Endothelial cell of umbilical vein (primary cell): Measurements from ENCODE around the gene MAGI3. TPM values are rescaled to one million over a fixed set of nuclear protein-coding genes. Genes with fewer than 3 reads are reported as not detected.

Experiments
- BruUV-seq: library from RNA; stranded (reverse); fragments of 400-500 nt; replicated peaks from 2 replicates; lab custom pipeline; 2021; lab: Mats Ljungman, UMichigan
- CTCF ChIA-PET: fragments of 300-600, 350-600 bp; sonication (Branson Sonifier 250); formaldehyde crosslinking; loops from one replicate; lab custom pipeline; 2021; ENCODE audit warnings: antibody characterized with exemption, inconsistent platforms; lab: Charles Lee
- POLR2A ChIA-PET: fragments of 300-600, 350-600 bp; sonication (Branson Sonifier 250); formaldehyde crosslinking; loops from one replicate; lab custom pipeline; 2021; ENCODE audit warnings: antibody characterized with exemption, inconsistent platforms; lab: Charles Lee
- DNase-seq: peaks from one replicate; pipeline ENCODE4 v3.0.0-alpha.2; 2011; ENCODE audit warnings: low read depth, low spot score
- FAIRE-seq: peaks from 2 replicates; lab custom pipeline; 2011; peaks lifted over from hg19 to GRCh38; lab: Jason Lieb, UNC
- H2AFZ ChIP-seq: 2 replicates; pipeline ENCODE4 v1.6.0; 2012; ENCODE audit warnings: low read depth, low read length, control low read depth, inconsistent platforms
- H3K27ac ChIP-seq: 2 replicates; pipeline ENCODE4 v1.5.1; 2011; ENCODE audit warnings: low read depth, mild to moderate bottlenecking, control low read depth, low read length, moderate library complexity; ENCODE audit not compliant: insufficient read depth
- H3K27me3 ChIP-seq, 2 experiments: 2 replicates each; pipeline versions ENCODE4 v1.6.0 to v1.6.1; 2011; ENCODE audit warnings: low read length in 2 of 2, mixed read lengths in 1 of 2; ENCODE audit not compliant: control insufficient read depth in 2 of 2, insufficient read depth in 2 of 2
- H3K36me3 ChIP-seq, 2 experiments: 2 replicates in 1 of 2; 3 replicates in 1 of 2; pipeline ENCODE4 v1.5.1; 2011; ENCODE audit warnings: low read length in 2 of 2, mild to moderate bottlenecking in 1 of 2, moderate library complexity in 1 of 2; ENCODE audit not compliant: control insufficient read depth in 2 of 2, insufficient read depth in 2 of 2; ENCODE audit errors: extremely low read depth in 1 of 2
- H3K4me1 ChIP-seq: 3 replicates; pipeline ENCODE4 v1.5.1; 2011; ENCODE audit warnings: mild to moderate bottlenecking, low read length; ENCODE audit not compliant: control insufficient read depth, insufficient read depth; ENCODE audit errors: extremely low read depth
- H3K4me2 ChIP-seq: 2 replicates; pipeline ENCODE4 v1.6.1; 2011; ENCODE audit warnings: low read length, control low read depth, mixed read lengths; ENCODE audit not compliant: insufficient read depth
- H3K4me3 ChIP-seq, 3 experiments: fragments of 200-600 bp in 1 of 3; sonication (generic), shearing (Covaris generic) in 1 of 3; replicated peaks in 1 of 3; 2 replicates each; pipeline ENCODE4 v1.5.1; 2011 to 2016; ENCODE audit warnings: control low read depth in 3 of 3, low read length in 3 of 3, mild to moderate bottlenecking in 2 of 3, inconsistent platforms in 1 of 3, low read depth in 1 of 3, moderate library complexity in 1 of 3; ENCODE audit not compliant: insufficient read depth in 1 of 3
- H3K79me2 ChIP-seq: 2 replicates; pipeline ENCODE4 v1.6.0; 2012; ENCODE audit warnings: low read length, inconsistent platforms; ENCODE audit not compliant: control insufficient read depth, insufficient read depth
- H3K9ac ChIP-seq: replicated peaks from 2 replicates; pipeline ENCODE3; 2011; ENCODE audit warnings: low read length, control low read depth; ENCODE audit not compliant: insufficient read depth; ENCODE audit errors: extremely low read depth
- H3K9me1 ChIP-seq: replicated peaks from 3 replicates; pipeline ENCODE4 v1.6.0; 2011; ENCODE audit warnings: mild to moderate bottlenecking, low read length; ENCODE audit not compliant: control insufficient read depth, insufficient read depth; ENCODE audit errors: extremely low read depth
- H3K9me3 ChIP-seq: replicated peaks from 2 replicates; pipeline ENCODE4 v1.5.1; 2012; ENCODE audit warnings: low read length, inconsistent platforms; ENCODE audit not compliant: control insufficient read depth, insufficient read depth
- H4K20me1 ChIP-seq: replicated peaks from 2 replicates; pipeline ENCODE3; 2011; ENCODE audit warnings: mild to moderate bottlenecking, low read length; ENCODE audit not compliant: control insufficient read depth, insufficient read depth; ENCODE audit errors: extremely low read depth
- EZH2 ChIP-seq: IDR thresholded peaks from 2 replicates; pipeline ENCODE4 v1.6.1; 2012; ENCODE audit warnings: borderline replicate concordance, low read depth, mild to moderate bottlenecking, moderate library complexity, low read length, inconsistent platforms; ENCODE audit not compliant: severe bottlenecking
- FOS ChIP-seq: IDR thresholded peaks from 2 replicates; pipeline ENCODE4 v1.6.1; 2011; ENCODE audit warnings: mild to moderate bottlenecking, low read length, moderate library complexity, borderline replicate concordance; ENCODE audit not compliant: insufficient read depth
- GATA2 ChIP-seq: IDR thresholded peaks from 2 replicates; pipeline ENCODE4 v1.7.0; 2011; ENCODE audit warnings: low read depth, mild to moderate bottlenecking, moderate library complexity, mixed read lengths, low read length; ENCODE audit not compliant: insufficient read length, insufficient read depth
- JUN ChIP-seq: IDR thresholded peaks from 2 replicates; pipeline ENCODE4 v1.6.1; 2011; ENCODE audit warnings: borderline replicate concordance, low read depth; ENCODE audit not compliant: insufficient read length, insufficient read depth
- MYC ChIP-seq: IDR thresholded peaks from one replicate; pipeline ENCODE4 v1.6.1; 2011; ENCODE audit warnings: mild to moderate bottlenecking, low read depth, low read length
- POLR2A ChIP-seq: IDR thresholded peaks from 2 replicates; pipeline ENCODE4 v1.6.1; 2012; ENCODE audit warnings: low read depth, mild to moderate bottlenecking, control low read depth, low read length
- POLR2AphosphoS5 ChIP-seq: IDR thresholded peaks from 2 replicates; pipeline ENCODE4 v1.6.1; 2012; ENCODE audit warnings: low read depth, mild to moderate bottlenecking, control low read depth, low read length, moderate library complexity; ENCODE audit not compliant: insufficient read depth
- dilution Hi-C: fragments of 300-500 bp; cut with MboI; formaldehyde crosslinking; loops from one replicate; pipeline ENCODE4 v1.15.0; 2019; ENCODE audit warnings: low sequenced_read_pairs; ENCODE audit not compliant: extremely low pct_ligation_motif_present
- intact Hi-C: fragments of 100-400 bp; cut with micrococcal nuclease; formaldehyde crosslinking; loops from one replicate; pipeline ENCODE4 v1.10.0; 2022
- polyA plus RNA-seq, 4 experiments: library from polyadenylated mRNA; depleted of rRNA in 3 of 4; stranded (reverse) in 3 of 4; unstranded in 1 of 4; fragments of >200 nt; gene quantifications; 2 replicates each; pipeline versions ENCODE4 v1.2.1 to v1.2.3, GENCODE V29; 2011 to 2012; ENCODE audit warnings: missing spikeins in 1 of 4
- total RNA-seq: library from RNA; stranded (reverse); gene quantifications from 2 replicates; pipeline ENCODE4 v1.2.3, GENCODE V29; 2021
- TF ChIP-seq, protein P1 (sequence below), 2 donors: IDR thresholded peaks; 1 replicate in 1 of 2; 2 replicates in 1 of 2; pipeline ENCODE4 v1.5.1; 2011; ENCODE audit warnings: low read length in 2 of 2, mild to moderate bottlenecking in 2 of 2, moderate library complexity in 2 of 2, control low read depth in 1 of 2, inconsistent platforms in 1 of 2, low read depth in 1 of 2; ENCODE audit not compliant: insufficient read depth in 1 of 2; ENCODE audit errors: extremely low read depth in 1 of 2
- TF ChIP-seq, protein P2 (sequence below): IDR thresholded peaks from 2 replicates; pipeline ENCODE4 v1.6.1; 2011; ENCODE audit not compliant: insufficient read depth, insufficient read length

MAGI3 gene
- total and polyA plus RNA-seq, 2 donors (not counting 3 experiments of a cell fraction or from before 2014, with no cell fraction given), result 2.8 to 16.1 TPM

- intact Hi-C loops, result no loop called here
- H3K4me2 ChIP-seq, result no peak overlapping the region
- no peaks in the 10 kb centered on the region for H3K9me1 ChIP-seq
- dilution Hi-C loops, result no loop called here
- no peak overlapping the region for H3K4me3 ChIP-seq
- no peak overlapping the region for H3K27ac ChIP-seq
- TF ChIP-seq GATA2, result no peak
- TF ChIP-seq MYC, result no peak
- TF ChIP-seq, protein P1, sequence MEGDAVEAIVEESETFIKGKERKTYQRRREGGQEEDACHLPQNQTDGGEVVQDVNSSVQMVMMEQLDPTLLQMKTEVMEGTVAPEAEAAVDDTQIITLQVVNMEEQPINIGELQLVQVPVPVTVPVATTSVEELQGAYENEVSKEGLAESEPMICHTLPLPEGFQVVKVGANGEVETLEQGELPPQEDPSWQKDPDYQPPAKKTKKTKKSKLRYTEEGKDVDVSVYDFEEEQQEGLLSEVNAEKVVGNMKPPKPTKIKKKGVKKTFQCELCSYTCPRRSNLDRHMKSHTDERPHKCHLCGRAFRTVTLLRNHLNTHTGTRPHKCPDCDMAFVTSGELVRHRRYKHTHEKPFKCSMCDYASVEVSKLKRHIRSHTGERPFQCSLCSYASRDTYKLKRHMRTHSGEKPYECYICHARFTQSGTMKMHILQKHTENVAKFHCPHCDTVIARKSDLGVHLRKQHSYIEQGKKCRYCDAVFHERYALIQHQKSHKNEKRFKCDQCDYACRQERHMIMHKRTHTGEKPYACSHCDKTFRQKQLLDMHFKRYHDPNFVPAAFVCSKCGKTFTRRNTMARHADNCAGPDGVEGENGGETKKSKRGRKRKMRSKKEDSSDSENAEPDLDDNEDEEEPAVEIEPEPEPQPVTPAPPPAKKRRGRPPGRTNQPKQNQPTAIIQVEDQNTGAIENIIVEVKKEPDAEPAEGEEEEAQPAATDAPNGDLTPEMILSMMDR (IDR thresholded peaks at IDR 0.05; ENCODE audit: extremely low read depth in 1 of 2, insufficient read depth in 1 of 2, low read depth in 1 of 2, low read length in 2 of 2), result no peak
- TF ChIP-seq FOS, result no peak
- TF ChIP-seq JUN, result no peak
- TF ChIP-seq, protein P2, sequence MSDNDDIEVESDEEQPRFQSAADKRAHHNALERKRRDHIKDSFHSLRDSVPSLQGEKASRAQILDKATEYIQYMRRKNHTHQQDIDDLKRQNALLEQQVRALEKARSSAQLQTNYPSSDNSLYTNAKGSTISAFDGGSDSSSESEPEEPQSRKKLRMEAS, result no peak
- no peak for TF ChIP-seq POLR2AphosphoS5
- no peak for TF ChIP-seq EZH2
- TF ChIP-seq POLR2A, result no peak
- FAIRE-seq (no peak), DNase-seq (no peak)
- ChIA-PET POLR2A (no interaction called here), CTCF (no interaction called here)
- no peak overlapping the region for H2AFZ ChIP-seq
- no TSS peak for BruUV-seq
- peaks cover 0 to 2% of the 10 kb centered on the region in 2 experiments for H3K27me3 ChIP-seq
- H3K9ac ChIP-seq, result no peak overlapping the region
- no peaks in the 10 kb centered on the region for H3K79me2 ChIP-seq
- no peaks in the 10 kb centered on the region for H4K20me1 ChIP-seq
- no peaks in the 10 kb centered on the region for H3K4me1 ChIP-seq
- H3K36me3 ChIP-seq, result no peaks in the 10 kb centered on the region
- no peaks in the 10 kb centered on the region for H3K9me3 ChIP-seq
Observed at GRCh38 chr1:113363935-113364334, 26.4 kb upstream of the MAGI3 start.
